Stimulated activated CD4-positive, alpha-beta T cell treated with anti-CD3 and anti-CD28 coated beads, TNF-alpha, amount 100 ng/mL, for 48 hours (primary cell): ENCODE results near the gene DIAPH3.
A peak's percentile ranks its signal among the peaks of the same experiment; 100 is the strongest.
"Not testable (repeated sequence)": the region's sequence is repeated elsewhere in the genome, so short reads cannot be mapped to it uniquely, and the experiment has no call there.

Experiments
- DNase-seq, 3 donors: peaks; one replicate each; pipeline ENCODE4 v3.0.0-alpha.2; 2020; ENCODE audit warnings: low read depth in 3 of 3

Gene DIAPH3

GRCh38 chr13:60163478-60164233, at the start of gene DIAPH3:
Gene DIAPH3, minus strand, starts transcription at chr13:60163928. Its CDS starts 162 bp downstream, at chr13:60163766.
- DNase-seq: peak; percentile 87 to 93 (median 91)

- DNase-seq: no peak
Observed at GRCh38 chr13:60213236-60213744, 49.6 kb upstream of the DIAPH3 start.

DNA sequence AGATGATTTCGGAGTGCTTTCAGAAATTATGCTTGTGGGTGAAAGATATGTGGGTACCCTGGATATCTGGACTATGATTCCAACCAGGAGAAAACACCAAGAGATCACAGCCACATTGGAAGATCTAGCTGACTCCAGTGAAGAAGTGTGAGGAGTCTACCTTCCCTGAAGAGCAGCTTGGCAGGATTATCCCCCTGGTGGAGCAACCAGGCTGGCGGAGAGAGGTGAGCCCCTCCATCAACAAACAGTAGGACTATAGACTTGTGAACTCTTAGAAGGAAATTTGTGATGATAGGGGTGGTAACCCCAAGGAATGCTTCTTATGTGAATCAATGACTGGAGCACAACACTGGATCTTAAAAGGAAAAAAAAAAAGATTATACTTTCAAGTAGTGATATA, 47.8 kb upstream of the DIAPH3 start:
- DNase-seq: no peak

GRCh38 chr13:60210510-60211330, 47.0 kb upstream of the DIAPH3 start:
- no peak for DNase-seq

GRCh38 chr13:60205499-60205898, 41.8 kb upstream of the DIAPH3 start:
- DNase-seq: not testable (repeated sequence)

DNA sequence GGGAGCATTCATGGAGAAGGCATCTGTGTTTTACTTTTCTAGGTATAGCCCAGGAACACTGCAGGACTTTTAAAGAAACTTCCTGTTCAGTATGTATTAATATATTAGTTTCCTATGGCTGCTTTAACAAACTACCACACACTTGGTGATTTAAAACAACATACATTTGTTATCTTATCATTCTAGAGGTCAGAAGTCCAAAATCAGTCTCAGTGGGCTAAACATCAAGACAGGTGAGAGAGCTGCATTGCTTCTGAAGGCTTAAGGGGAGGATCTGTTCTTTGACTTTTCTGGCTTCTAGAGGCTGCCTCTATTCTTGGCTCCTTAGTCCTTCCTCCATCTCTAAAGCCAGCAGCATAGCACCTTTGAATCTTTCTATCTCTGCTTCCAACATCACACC, 37.6 kb upstream of the DIAPH3 start:
- no peak for DNase-seq

GRCh38 chr13:60195893-60196292, 32.2 kb upstream of the DIAPH3 start:
- DNase-seq: not testable (repeated sequence)

- no peak for DNase-seq
Observed at GRCh38 chr13:60182907-60183306, 19.2 kb upstream of the DIAPH3 start.

- no peak for DNase-seq
Observed at GRCh38 chr13:60178327-60178726, 14.6 kb upstream of the DIAPH3 start.

- no peak for DNase-seq
Observed at GRCh38 chr13:60175571-60175970, 11.8 kb upstream of the DIAPH3 start.

- DNase-seq: no peak
Observed at GRCh38 chr13:60174113-60174512, 10.4 kb upstream of the DIAPH3 start.

- DNase-seq: no peak
Observed at GRCh38 chr13:60172111-60172510, 8.4 kb upstream of the DIAPH3 start.

GRCh38 chr13:60170414-60170813, 6.7 kb upstream of the DIAPH3 start:
- no peak for DNase-seq

DNA sequence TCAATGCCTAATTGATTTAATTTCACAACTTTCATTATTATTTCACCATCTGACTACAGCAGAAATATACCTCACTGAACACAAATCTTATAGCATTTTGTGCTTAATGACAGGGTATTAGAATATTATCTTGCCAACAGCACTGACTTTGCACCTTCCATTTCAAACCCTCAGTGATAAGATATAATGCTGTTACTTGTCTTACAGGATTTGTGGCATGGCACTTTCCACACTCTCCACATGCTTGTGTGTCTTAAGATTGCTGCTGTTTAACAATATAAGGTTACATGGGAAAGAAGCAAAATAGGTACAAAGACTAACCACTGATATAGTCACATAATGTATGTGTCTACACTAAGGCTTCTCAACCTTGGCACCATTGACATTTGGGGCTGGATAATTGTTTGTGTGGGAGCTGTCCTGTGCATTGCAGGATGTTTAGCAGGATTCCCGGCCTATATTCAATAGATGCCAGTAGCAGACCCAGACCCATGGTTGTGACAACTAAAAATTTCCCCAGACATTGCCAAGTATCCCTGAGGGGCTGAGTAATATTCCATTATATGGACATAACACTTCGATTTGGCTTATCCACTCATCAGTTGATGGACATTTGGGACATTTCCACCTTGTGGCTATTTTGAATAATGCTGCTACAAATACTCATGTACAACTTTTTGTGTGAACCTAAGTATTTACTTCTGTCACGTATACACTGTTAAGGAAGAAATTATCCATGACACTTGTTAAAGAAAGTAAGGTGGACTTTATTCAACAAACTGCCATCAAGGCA, 5.7 kb upstream of the DIAPH3 start:
- DNase-seq: no peak

DNA sequence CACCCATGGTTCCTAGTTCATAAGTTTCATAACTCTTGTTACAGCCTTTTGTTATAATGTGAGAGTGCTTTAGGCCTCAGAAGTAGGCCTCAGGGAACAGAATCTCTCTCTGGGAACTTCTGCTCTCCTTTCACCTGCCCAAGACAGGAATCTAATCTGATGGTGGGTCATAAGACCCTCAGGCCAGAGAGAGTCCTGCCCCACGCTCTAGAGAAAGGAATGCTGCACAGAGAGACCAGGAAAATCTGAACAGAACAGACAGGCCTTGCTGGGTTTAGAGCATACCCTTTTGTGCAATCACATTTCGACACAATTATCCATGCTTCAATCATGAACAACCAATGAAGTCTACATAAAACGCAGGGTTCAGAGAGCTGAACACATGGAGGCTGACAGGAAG, 3.4 kb upstream of the DIAPH3 start:
- DNase-seq: no peak

- no peak for DNase-seq
Observed at GRCh38 chr13:60165391-60166099, 1.8 kb upstream of the DIAPH3 start.

- no peak for DNase-seq
Observed at GRCh38 chr13:60164234-60164889, 634 bp upstream of the DIAPH3 start.

- no peak for DNase-seq
Observed at GRCh38 chr13:60162096-60162495, 1.6 kb downstream of the DIAPH3 start.

GRCh38 chr13:60158321-60158801, 5.4 kb downstream of the DIAPH3 start:
- DNase-seq: no peak

DNA sequence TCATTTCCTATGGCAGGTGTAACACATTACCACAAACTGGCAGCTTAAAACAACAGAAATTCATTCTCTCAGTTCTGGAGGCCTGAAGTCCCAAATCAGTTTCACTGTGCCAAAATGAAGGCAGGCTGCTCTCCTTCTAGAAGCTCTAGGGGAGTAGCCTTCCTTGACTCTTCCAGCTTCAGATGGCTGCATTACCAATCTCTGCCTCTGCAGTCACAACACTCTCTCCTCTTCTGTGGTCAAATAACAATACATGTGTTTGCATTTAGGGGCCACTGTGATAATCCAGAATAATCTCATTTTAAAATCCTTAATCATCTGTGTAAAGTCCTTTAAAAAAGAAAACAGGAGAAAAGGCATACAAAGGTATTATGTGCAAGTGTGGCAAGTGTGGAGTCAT, 7.8 kb downstream of the DIAPH3 start:
- DNase-seq: no peak

DNA sequence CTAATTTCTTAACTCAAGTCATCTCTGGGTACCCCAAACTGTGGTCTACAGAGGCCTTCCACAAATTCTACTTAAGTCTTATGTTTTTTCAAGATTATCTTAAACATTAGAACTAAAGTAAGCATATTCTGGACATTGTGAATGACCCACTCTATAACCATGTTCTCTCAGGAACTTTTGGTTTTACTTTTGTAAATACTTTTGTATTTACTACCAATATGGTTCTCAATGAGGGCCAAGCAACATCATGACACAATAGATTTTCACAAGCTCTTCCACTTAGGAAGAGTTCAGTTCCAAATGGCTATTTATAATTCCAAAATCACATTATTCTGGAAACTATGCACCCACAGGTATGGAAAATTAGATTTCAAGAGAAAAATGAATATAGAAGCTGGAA, 10.8 kb downstream of the DIAPH3 start:
- DNase-seq: no peak
